GM12891 (cell line): Measurements from ENCODE around the gene ITPR3.

Experiments used
- DNase-seq: peaks from one replicate; pipeline ENCODE4 v3.0.0; 2011; ENCODE audit warnings: low spot score; ENCODE audit not compliant: insufficient read length
- FAIRE-seq: peaks from 2 replicates; lab custom pipeline; 2011; peaks lifted over from hg19 to GRCh38; lab: Jason Lieb, UNC
- PAX5 ChIP-seq: IDR thresholded peaks from 2 replicates; pipeline ENCODE4 v1.6.1; 2011; ENCODE audit warnings: low read length, moderate library complexity, mild to moderate bottlenecking; ENCODE audit not compliant: insufficient read depth, severe bottlenecking
- POLR2A ChIP-seq: IDR thresholded peaks from 2 replicates; pipeline ENCODE4 v1.6.1; 2011; ENCODE audit warnings: low read depth, low read length, control low read depth
- POLR2AphosphoS5 ChIP-seq: IDR thresholded peaks from 2 replicates; pipeline ENCODE4 v1.6.1; 2011; ENCODE audit warnings: low read depth, low read length, control low read depth
- POU2F2 ChIP-seq: IDR thresholded peaks from 2 replicates; pipeline ENCODE4 v1.6.1; 2011; ENCODE audit warnings: low read depth, mild to moderate bottlenecking, control low read depth, low read length, moderate library complexity
- SPI1 ChIP-seq: IDR thresholded peaks from 2 replicates; pipeline ENCODE4 v1.6.1; 2011; ENCODE audit warnings: low read depth, low read length, control low read depth
- TAF1 ChIP-seq: IDR thresholded peaks from 2 replicates; pipeline ENCODE4 v1.6.1; 2011; ENCODE audit warnings: low read depth, low read length, control low read depth

The ITPR3 gene

DNA sequence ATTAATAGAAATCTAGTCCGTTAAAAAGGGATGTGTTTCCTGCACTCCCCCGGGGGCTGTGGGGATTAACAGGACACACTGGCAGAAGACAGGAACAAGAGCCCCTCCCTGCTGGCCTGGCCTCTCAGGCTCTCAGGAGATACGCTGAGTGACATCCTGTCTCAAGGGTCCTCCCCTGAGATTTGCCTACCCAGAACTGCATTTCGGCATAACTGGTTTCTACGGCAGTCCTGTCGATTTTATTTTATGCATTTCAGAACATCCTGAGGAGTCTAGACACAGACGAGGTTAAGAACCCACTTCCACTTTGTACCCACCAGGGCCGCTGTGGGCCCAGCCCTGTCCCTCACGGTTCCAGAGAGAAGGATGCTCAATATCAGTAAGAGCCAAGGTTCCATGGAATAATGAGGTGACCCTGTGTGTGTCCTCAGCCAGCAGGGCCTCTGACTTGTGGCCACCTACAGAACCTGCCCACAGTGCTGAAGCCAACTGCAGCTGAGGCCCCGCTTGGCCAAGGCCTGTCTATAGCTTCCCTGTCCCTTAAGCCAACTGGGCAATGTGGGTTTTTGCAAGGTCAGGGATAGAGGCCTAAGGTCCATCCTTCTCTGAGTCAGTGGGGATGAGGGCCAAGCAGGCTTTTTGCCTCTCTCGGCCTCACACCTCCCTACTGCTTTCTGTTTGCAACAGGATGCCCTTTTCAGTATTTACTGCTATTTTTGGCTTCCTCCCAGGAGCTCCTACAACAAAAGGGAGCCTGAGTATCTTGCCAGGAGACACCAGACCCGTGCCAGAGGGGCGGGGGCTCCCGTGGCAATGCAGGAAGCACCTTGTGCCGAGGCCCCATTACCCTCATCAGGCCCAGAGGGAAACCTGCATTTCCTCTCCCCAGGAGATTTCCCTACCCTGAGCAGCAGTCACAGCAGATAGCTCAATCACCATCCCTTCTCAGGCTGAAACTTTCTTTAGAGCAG is 75.7 kb downstream of the ITPR3 start:
- DNase-seq, result no peak
- TF ChIP-seq POLR2A (no peak), SPI1 (no peak), TAF1 (no peak), PAX5 (no peak), POU2F2 (no peak), POLR2AphosphoS5 (no peak)
- no peak for FAIRE-seq

DNA sequence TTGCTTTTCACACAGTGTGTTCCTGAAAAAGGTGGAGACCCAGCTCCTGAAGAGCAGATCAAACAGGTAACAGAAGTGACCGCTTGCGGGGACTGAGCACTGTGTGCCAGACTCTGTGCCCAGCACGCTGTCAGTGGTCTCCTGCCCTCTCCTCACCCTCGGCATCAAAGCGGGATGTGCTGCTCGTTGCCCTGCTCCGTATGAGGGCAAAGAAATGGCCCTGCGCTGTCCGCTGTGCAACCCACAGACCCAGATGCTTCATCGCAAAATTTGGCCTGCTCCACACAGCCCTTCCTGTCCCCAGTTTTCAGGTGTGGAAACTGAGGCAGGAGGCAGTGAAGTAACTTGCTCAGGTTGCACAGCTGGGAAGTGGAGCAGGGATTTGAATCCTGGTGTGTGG is 76.7 kb downstream of the ITPR3 start:
- FAIRE-seq (no peak), DNase-seq (no peak)
- TF ChIP-seq POLR2AphosphoS5 (no peak), POU2F2 (no peak), TAF1 (no peak), POLR2A (no peak), SPI1 (no peak), PAX5 (no peak)

DNA sequence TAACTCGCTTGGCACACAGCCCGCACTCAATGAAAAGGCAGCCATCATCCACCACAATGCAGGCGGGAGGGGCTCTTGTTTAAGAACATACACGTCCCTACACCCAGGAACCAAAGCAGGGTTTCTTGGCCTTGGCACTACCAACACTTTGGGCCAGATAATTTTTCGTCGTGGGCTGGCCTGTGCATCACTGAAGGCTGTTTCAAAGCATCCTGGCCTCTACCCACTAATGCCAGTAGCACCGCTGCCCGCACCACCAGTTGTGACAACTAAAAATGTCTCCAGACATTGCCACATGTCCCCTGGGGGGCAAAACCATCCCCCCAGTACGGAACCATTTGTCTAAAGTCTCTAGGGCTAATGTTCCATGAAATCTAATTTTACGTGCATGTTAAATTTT is 77.4 kb downstream of the ITPR3 start:
- no peak for DNase-seq
- no peak for TF ChIP-seq POU2F2
- TF ChIP-seq PAX5, result no peak
- TF ChIP-seq POLR2A, result no peak
- TF ChIP-seq SPI1, result no peak
- TF ChIP-seq TAF1, result no peak
- no peak for TF ChIP-seq POLR2AphosphoS5
- no peak for FAIRE-seq

DNA sequence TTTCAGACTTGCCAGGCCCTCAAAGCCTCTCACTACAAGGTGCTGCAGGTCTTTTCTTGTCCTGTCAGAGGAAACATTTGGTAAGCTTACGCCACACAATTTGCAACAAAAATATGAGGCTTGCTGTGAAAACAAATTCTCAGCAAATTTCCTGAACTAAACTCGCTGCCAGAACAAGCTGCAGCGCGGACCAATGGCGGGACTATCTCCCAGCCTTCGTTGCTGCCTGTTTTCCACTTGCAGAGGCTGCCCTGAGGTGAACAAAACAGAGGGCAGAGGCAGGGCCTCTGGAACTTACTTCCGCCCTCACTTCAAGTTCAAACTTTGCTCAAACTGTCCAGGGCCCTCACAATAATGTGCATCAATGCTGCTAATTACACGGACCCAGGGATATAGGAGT is 78.0 kb downstream of the ITPR3 start:
- FAIRE-seq (no peak), DNase-seq (no peak)
- TF ChIP-seq POLR2AphosphoS5 (no peak), TAF1 (no peak), PAX5 (no peak), POU2F2 (no peak), POLR2A (no peak), SPI1 (no peak)

DNA sequence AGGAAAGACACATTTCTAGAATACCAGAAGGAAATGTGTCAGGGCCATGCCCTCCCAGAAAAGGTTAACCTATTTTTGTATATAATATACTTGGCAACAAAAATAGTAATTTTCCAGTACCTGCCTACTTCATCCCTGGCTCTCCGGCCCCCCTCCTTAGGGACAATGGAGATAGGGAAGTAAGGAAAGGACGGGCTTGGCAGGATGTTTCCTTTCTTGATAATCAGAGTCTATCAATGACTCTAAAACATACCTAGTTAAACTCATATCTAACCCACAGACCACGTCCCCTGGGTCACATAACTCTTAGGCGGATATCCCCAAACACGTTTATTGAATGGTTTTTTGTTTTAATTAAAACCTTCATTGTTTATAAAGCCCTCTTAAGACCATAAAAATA is 78.6 kb downstream of the ITPR3 start:
- TF ChIP-seq TAF1, result no peak
- no peak for TF ChIP-seq POLR2AphosphoS5
- no peak for TF ChIP-seq SPI1
- TF ChIP-seq PAX5, result no peak
- TF ChIP-seq POLR2A, result no peak
- no peak for TF ChIP-seq POU2F2
- no peak for FAIRE-seq
- no peak for DNase-seq

DNA sequence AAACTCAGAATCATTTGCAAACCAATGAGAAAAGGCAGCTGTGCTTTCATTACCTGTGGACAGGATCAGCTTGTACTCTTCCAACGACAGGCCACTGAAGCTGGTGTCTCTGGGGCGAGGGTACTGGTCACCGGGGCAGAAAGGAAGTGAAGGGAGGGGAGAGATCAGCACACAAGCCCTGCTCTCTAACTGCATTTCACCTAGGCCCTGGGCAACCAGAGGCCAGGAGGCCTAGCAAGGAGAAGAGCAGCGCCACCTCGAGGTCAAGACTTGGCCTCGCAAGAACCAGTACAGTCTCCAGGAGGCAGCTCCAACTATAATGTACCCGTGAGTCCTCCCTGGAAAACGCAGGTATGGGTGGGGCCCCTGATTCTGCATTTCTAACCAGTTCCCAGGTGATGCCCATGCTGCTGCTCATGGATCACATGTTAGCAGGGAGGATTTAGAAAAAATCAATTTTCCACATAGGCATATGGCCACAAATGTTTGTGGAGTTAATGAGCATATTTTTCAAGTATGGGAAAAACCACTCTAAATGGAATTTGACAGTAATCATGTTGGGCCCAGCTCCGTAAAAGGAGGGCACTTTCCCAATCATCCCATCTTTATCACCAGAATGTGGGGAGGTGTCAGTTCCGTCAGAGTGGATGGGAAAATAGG is 79.4 kb downstream of the ITPR3 start:
- TF ChIP-seq SPI1 (0 out of 2 replicates have a peak, but pooled peaks have one; percentile 25), PAX5 (no peak), POLR2A (no peak), POLR2AphosphoS5 (no peak), TAF1 (no peak), POU2F2 (no peak)
- FAIRE-seq, result peak; percentile 85
- no peak for DNase-seq

DNA sequence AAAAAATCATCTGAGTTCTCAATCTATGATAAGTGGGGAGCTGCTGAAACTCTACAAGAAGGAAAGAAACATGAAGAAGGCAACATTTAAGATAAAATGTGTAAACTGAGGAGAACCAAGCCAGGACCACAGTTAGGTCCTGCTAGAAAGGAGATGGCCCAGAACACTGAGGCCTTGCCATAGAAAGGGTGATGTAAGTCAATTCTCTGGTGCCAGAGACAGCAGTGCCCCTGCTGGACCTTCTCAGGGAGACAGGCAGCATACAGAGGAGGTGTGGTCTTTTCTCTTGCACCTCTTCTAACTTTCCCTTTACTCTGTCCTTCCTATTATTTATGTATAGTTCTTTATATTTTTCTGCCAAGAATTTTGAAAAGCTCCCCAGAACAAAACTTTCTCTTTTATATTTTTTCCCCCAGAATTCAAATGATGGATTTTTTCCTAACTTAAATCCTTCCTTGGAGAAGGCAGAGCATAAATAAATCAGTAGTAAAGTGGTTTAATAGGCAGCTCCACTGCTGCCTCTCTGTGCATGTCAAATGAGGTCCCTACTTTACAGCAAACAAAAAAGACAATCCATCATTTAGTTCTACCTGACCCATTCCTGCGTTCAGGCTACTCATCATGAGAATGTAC is 81.3 kb downstream of the ITPR3 start:
- DNase-seq (no peak), FAIRE-seq (no peak)
- no peak for TF ChIP-seq PAX5
- TF ChIP-seq POLR2AphosphoS5, result no peak
- no peak for TF ChIP-seq POU2F2
- TF ChIP-seq SPI1, result no peak
- TF ChIP-seq TAF1, result no peak
- TF ChIP-seq POLR2A, result no peak

DNA sequence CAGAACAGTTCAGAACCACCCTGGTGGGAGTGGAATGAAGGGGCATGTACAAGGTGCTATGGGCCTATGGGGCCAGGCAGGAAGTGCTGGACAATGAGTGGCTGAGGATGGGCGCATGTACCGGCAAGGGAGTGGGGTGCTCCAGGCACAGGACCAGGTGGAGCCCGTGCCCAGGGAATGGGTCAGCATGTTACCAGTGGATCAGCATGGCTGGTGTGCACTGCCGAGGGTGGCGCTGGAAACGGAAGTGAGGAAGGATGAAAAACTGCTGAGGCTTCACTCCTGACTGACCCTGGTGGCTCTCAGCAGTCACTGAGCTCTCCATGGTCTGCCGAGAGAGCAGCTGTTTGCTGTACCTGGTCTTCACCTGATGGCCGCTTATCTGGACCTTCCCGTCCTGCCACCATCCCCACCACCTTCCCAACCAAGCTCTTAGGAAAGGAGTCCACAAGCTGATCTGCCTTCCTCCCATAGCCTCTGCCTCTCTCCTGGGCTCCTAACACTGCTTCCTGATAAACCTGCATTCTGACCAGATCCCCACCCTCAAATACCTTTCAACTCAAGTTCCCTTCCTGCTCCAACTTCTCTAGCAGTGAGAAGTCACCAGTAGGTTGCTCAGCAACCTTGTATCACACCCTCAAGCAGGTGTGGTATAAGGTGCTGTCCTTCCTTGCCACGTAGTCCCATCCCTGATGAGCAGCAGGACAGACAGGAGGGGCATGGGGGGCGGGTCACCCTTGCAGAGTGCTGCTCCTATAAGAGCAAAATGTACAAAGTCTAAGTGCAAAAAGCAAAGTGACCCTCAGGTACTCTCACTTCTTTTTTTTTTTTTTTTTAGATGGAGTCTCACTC is 83.3 kb downstream of the ITPR3 start:
- no peak for DNase-seq
- FAIRE-seq, result no peak
- no peak for TF ChIP-seq POLR2AphosphoS5
- no peak for TF ChIP-seq PAX5
- TF ChIP-seq POLR2A, result no peak
- TF ChIP-seq TAF1, result no peak
- no peak for TF ChIP-seq SPI1
- no peak for TF ChIP-seq POU2F2

DNA sequence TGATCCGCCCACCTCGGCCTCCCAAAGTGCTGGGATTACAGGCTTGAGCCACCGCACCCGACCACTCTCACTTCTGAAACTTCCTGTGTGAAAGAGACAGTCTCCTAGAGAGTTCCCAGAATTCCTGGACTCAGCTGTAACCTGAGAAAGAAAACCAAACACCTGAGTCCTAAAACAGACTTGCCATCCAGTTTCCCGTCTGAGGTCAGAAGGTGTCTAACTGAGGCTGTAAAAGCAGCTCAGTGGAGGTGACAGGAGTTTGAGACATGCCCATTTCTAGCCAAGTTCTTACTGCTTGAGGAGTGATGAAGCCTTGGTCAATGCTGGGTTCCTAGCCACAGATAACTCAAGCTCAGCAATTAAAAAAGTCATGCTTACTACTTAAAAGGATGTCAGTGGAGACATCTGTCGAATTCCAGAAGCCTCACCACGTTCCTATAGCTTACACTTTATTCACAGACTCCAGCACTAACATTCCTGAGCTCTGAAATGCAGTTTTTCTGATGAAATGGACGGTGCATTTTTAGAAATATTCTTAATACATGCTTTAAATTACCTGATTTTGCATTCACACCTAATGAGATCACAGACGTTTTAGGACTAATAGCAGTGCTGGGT is 84.3 kb downstream of the ITPR3 start:
- no peak for TF ChIP-seq PAX5
- TF ChIP-seq POLR2A, result no peak
- TF ChIP-seq POU2F2, result no peak
- DNase-seq, result no peak
- FAIRE-seq, result no peak
